HG03280 (cell line): ENCODE data around the gene FOXK1.
"Not testable (repeated sequence)": the region's sequence is repeated elsewhere in the genome, so short reads cannot be mapped to it uniquely, and the experiment has no call there.

Source experiments
- ATAC-seq: cut with Tn5 transposase; IDR thresholded peaks from one replicate; pipeline ENCODE4 v1.9.1; 2021; ENCODE audit warnings: mild to moderate bottlenecking, moderate library complexity; ENCODE audit not compliant: unreplicated experiment

FOXK1 gene

DNA sequence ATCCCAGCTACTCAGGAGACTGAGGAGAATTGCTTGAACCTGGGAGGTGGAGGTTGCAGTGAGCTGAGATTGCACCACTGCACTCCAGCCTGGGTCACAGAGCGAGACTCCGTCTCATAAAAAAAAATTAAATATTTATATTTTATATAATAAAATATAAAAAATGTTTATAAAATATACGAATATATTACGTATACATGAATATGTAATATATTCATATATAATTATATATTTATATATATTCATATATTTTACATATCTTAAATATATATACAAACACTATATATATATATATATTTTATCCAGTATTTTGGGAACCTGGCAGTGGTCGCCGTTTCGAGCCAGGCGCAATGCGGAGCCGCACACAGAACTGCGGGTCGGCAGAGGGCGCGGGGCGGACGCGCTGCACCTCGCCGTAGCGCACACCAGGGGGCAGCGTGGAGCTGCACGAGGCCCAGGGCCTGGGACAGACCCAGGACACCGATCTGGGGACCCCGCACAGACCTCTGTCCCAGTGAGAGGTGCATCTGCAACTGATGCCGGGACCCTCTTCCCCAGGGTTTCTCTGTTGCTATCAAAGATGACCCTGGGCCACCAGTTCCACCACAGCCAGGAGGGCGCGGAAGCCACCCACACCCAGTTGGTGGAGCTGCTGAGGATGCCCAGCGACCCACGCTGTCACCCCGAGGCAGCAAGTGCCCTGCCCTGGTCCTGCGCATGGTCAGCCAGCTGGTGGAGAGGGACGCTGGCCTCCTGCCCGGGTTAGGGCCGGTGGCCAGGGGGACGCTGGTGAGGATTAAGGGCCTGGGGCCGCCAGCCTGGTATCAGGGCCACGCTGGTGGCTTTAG, 116.0 kb downstream of the FOXK1 start:
- ATAC-seq = no peak

DNA sequence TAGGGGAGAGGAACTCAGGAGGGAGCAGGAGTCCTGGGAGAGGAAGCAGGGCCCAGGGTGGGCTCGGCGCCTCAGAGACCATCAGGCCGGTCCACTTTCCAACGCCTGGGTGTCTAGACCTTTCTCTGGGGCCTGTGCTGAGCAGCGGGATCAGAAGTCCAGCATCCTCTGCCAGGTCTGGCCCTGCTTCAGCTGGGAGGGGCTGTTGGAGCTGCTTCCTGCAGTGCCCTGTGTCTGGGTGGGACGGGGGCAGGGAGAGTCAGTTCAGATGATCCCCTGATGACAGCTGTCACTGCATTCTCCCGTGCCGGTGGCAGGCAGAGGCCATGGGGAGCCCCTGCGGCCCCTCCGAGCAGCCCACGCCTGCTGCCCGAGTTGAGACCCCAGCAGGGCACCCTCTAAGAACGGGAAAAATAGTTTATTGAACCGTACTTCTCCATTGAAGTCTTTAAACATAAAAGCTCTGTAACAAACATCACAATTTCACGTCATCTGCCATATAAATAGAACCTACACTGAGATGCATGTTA, 116.7 kb downstream of the FOXK1 start:
- ATAC-seq = no peak

DNA sequence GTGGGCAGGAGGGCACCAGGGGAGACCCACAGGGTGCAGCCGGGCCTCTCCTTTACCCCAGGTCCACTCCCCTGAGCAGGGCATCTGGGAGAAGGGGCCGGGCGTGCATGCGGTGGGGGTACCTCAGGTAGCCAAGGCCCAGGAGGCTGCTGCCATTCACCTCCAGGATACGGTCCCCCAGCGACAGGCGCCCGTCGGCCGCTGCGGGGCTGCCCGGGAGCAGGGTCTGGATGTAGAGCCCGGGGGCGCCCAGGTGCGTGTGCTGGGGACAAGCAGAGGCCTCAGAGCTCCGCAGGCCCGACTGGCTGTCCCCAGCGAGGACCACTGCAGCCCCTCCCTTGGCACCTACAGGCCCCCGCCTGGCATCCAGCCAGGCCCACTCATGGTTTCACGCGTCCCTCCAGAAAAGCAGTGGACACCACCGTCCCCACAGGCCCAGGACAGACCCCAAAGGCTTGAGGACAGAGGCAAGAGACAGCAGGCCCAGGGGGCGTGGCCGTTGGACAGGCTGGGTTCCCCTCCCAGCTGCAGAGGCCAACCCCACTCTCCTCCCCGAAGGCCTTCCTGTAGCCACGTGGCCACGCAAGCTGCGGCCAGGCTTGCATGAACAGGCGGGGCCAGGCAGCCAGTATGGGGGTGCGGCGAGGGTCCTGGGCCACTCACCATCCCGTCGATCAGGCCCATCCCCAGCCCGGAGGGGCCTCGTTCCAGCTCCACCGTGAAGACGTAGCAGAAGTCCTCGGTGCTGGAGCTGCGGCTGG, 117.6 kb downstream of the FOXK1 start:
- no peak for ATAC-seq

DNA sequence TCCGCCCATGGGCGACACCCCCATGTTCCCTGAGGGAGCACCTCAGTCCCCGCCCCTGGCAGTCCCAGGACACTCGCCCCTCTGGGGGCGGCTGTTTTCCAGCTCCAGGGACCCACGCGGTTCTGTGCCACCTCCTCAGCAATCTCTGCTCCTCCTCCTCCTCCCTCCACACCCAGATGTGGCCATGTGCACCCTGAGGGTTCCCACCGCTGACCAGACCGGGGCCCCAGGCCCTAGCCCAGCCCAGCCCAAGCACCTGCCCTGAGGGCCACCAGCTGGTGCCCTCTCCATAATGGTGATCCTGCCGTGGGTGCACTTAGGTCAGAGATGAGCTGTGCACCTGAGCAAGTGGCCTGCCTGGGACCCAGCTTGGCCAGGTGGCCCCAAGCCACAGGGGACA, 118.4 kb downstream of the FOXK1 start:
- no peak for ATAC-seq

DNA sequence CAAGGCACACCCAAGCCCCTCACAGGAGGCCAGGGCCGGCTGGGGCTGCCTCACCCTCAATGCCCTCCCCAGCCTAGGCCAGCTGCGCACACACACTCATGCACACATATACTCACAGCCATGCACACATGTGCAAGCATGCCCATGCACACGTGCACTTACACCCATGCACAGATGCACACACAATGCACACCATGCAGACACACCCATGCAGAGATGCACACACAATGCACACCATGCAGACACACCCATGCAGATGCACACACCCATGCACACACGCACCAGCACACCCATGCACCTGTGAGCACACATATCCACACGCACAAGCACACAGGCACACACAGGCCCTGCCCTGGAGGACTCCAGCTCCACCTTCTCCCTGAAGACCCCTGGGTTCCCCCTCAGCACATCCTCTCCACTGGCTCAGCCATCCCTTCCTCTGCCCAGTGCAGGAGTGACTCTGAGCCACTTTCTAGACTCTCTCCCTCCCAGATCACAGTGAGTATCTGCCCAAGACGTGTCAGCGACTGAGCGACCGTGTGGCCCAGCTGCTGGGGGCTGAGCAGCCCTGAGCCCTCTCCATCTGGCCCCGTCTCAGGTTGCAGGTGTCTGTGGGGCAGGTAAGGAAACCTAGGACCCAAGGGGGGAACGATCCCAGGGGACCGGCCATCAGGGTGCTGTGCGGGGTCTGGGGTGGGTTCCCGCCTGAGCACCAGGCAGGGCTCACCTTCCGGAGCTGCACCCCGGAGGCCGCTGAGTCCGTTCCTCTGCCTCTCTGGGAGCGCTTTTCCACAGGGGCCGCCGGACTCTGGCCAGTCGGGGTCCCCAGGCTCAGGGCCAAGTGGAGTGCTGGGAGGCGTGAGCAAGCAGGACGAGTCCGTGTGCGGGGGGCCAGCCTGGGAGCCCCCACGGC, 119.1 kb downstream of the FOXK1 start:
- ATAC-seq = no peak

DNA sequence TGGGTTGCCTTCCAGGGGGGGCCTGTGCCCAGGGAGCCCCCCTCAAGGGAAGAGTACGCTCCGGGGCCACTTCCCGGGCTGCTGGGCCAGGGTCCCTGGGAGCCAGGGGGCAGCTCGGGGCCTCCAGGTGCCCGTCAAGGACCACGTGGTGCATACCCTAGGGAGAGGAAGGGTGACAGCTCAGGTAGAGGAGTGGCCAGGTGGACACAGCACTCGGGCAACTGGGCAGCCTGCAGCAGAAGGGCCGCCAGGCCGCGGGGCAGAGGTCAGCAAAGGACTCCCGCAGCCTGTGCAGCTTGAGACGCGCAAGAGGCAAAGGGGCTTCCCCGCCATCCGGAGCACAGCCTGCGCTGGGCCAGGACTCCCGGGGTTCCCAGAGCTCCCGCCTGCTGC, 119.7 kb downstream of the FOXK1 start:
- no peak for ATAC-seq

DNA sequence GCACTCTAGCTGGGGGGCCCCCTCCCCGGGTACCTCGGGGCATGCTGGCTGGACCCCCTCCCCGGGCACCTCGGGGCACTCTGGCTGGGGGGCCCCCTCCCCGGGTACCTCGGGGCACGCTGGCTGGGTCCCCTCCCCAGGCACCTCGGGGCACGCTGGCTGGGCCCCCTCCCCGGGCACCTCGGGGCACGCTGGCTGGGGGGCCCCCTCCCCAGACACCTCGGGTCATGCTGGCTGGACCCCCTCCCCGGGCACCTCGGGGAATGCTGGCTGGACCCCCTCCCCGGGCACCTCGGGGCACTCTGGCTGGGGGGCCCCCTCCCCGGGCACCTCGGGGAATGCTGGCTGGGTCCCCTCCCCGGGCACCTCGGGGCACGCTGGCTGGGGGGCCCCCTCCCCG, 120.5 kb downstream of the FOXK1 start:
- not testable (repeated sequence) for ATAC-seq

DNA sequence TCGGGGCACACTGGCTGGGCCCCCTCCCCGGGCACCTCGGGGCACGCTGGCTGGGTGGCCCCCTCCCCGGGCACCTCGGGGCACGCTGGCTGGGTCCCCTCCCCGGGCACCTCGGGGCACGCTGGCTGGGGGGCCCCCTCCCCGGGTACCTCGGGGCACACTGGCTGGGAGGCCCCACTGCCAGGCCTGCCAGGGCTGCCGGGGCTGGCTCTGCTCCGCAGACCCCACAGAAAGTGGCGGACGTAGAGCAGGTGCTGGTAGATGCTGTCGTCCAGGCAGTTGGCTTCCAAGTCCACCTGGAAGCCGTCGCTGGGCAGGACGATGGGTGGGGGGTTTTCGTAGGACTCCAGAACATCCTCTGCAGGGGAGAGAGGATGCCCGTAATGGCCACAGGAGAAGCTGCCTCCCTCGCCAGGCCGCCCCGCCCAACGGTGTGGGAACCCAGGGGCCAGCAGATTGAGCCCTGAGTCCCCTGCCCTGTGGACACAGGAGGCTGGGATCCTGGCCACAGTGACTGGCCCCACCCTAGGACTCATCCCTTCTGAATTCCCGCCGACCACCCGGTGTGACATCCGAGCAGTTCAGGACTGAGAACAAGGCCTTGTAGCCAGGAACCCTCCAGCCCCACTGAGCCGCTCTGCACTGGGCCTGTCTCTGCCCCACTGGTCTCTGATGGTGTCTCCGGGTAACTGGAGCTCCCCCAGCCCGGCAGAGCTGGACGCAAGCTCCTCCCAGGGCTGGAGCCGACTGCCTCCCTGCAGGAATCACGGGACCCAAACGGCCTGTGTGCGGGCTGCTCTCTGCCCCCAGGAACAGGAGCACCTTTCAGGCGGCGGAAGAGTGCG, 121.5 kb downstream of the FOXK1 start:
- no peak for ATAC-seq

DNA sequence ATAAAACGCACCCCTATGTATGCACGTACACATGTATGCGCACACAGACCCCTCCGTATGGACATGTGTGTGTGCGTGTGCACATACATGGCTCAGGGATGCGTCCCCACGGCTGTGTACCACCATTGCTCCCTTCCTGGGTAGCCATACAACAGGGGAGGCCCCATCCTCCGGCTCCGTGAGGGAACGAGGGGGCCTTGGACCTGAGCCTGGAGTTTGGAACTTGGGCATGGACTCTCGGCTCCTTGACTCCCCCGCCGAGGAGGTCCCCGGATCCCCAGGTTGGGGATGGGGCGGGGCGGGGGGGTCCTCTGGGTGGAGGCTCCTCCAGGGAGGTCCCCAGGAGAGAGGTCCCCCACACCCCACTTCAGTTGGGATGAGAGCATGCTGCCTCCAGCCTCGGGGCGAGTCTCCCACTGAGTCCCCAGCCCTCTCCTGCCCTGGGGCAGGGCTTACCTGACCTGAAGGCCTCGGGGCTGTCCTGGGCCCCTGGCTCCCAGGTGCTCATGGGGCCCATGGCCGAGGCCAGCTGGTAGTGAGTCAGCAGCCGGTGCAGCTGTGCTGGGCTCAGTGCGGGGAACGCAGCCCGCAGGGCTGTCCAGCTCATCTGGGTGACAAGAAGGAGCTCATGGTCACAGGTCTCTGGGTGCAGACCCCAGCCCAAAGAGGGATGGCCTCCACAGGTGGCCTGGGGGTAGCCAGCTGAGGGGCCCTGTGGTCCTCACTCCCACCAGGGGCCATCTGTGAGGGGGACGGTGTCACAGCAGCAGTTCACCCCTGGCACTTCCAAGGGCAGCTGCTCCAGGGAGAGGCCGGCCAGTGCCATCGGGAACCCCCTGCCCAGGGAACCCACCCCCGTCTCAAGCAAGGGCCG, 123.3 kb downstream of the FOXK1 start:
- ATAC-seq = no peak

DNA sequence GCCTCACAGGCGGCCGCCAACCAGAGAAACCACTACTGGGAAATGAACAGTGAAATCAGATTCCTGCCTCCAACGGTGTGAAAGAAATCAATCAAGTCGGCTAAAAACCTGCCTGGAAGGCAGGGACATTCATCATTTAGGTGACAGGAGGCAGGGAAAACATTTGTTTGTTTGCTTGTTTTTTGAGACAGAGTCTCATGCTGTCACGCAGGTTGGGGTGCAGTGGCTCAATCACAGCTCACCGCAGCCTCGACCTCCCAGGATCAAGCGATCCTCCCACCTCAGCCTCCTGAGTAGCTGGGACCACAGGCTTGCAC, 123.8 kb downstream of the FOXK1 start:
- no peak for ATAC-seq

DNA sequence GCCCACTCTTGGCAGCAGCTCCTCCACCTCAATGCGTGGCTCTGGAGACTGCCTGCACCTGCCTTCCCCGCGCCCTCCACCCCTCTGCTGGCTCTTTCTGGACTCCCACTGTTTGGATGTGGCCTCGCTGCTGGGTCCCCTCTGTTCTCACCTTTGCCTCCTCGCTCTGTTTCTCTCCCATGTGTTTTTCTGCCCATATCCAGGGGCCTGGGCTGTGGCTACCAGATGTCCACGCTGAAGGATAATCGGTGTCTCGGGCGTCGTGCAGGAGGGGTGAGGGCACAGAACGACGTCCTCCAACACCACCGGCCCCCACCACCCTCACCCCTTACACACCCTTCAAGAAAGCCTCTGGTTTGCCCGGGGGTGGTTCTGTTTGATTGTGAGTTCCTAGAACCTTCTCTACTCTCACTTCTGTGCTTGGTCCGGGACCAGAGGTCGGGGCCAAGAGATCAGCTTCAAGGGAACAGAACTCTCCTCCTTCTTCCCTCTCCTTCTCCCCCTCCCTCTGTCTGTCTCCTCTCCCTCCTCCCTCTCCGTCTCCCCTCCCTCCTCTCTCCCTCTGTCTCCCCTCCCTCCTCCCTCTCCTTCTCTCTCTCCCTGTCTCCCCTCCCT, 125.0 kb downstream of the FOXK1 start:
- no peak for ATAC-seq

DNA sequence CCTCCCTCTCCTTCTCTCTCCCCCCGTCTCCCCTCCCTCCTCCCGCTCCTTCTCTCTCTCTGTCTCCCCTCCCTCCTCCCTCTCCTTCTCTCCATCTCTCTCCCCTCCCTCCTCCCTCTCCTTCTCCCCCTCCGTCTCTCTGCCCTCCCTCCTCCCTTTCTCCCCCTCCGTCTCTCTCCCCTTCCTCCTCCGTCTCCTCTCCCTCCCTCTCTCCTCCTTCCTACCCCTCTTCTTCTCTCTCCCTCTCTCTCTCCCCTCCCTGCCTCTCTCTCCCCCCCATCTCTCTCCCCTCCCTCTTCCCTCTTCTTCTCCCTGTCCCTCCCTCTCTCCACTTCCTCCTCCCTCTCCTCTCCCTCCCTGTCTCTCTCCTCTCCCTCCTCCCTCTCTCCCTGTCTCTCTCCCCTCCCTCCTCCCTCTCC, 125.5 kb downstream of the FOXK1 start:
- no peak for ATAC-seq

DNA sequence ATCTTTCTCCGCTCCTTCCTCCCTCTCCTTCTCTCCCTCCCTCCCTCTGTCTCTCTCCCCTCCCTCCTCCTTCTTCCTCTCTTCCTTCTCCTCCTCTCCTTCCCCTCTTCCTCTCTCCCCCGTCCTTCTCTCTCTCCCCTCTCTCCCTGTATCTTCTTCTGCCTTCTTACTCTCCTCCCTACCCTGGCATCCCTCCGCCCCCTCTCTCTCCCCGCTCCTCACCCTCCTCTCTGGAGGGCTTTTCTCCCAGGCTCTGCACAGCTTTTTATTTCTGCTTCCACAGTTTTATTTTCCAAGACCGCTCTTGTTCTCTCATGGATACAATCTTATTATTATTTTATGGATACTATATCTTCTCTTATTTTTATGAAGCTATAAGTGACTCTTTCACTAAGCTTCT, 125.9 kb downstream of the FOXK1 start:
- no peak for ATAC-seq

DNA sequence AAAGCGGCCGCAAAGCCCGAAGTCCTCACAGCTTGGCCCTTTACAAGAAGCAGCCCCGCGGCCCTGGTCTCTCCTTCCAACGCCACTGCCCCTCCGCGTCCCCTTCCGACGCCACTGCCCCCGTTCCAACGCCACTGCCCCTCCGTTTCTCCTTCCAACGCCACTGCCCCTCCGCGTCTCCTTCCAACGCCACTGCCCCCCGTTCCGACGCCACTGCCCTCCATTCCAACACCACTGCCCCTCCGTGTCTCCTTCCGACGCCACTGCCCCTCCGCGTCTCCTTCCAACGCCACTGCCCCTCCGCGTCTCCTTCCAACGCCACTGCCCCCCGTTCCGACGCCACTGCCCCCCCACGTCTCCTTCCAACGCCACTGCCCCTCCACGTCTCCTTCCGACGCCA, 126.5 kb downstream of the FOXK1 start:
- ATAC-seq = no peak

DNA sequence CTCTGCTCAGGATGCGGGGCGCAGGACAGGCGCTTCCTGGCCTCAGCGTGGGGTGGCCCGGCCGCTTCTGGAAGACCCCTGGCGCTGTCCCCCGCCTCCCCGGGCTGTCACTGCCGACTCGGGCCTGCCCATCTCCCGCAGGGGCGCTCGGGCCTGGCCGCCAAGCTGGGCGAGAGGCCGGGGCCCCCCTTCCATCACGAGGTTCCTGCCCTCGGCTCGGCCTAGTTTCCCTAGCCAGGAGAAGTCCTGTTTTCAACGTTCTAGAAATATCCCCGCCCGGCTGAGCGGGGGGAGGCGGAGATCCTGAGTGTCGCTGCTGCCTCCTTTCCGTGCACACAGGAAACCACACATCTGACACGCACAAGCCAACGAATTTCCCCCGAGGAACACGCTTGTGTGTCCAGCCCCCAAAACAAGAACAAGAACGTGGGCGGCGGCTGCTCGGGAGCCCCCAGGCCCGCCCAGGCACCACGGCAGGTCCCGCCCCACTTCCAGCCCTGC, 127.0 kb downstream of the FOXK1 start:
- no peak for ATAC-seq

DNA sequence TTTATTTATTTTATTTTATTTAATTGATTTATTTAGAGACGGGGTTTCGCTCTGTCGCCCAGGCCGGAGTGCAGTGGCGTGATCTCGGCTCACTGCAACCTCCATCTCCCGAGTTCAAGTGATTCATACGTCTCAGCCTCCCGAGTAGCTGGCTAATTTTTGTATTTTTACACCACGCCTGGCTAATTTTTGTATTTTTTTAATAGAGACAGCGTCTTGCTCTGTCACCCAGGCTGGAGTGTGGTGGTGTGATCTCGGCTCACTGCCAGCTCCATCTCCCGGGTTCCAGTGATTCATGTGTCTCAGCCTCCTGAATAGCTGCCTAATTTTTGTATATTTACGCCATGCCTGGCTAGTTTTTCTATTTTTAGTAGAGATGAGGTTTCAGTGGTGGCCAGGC, 127.6 kb downstream of the FOXK1 start:
- no peak for ATAC-seq

DNA sequence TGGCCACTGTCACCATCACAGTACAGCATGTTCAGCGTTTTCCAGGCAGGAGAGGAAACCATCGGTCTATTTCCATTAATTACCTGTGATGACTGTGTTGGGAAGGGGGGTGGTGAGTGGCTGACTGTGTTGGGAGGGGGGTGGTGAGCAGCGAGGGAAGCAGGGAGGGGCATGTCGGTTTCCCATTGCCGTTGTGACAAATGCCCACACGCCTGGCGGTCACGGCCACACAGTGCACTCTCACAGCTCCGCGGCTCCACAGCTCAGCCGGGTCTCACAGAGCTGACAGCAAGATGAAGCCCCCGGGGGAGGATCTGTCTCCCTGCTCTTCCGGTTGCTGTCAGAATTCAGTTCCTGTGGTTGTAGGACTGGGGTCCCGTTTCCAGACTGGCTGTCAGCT, 132.3 kb downstream of the FOXK1 start:
- ATAC-seq = no peak

DNA sequence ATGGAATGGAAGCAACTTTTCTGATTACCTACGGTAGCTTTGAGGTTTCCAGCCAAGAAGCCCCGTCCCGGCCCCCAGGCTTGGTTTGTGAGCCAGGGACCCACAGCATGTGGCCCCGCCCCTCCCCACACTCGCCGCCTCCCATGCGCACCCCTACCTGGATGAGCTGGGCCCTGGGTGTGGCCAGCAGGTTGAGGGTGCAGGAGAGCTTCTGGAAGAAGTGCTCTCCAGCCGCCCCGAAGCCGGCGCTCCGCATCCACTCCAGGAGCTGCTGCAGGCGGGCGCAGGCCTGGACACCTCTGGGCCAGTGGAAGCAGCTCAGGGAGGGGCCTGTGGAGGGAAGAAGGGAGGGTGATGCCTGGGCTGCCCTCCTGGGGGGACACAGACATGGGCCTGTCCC, 133.0 kb downstream of the FOXK1 start:
- no peak for ATAC-seq
